ENCODE data around the gene BSG. TPM values are rescaled to one million over a fixed set of nuclear protein-coding genes. Genes with fewer than 3 reads are reported as not detected.
"Not testable (repeated sequence)": the region's sequence is repeated elsewhere in the genome, so short reads cannot be mapped to it uniquely, and the experiment has no call there.

BSG gene
- total and polyA plus RNA-seq, 9 of the 15 experiments (the other 6 are each of a cell fraction or from before 2014, with no cell fraction given), result 4.6 to 495 (median 187) TPM

GRCh38 chr19:605061-605971, 32.9 kb downstream of the BSG start (continued):
- TF ChIP-seq THAP12 (CRISPR knock-in tag; IDR thresholded peaks at IDR 0.05) (peak; percentile 98), FOSL1 (tag; conservative IDR thresholded peaks at IDR 0.05) (peak; percentile 78), MAFG (tag; conservative IDR thresholded peaks at IDR 0.05) (peak; percentile 57), ZNF263 (CRISPR knock-in tag; IDR thresholded peaks at IDR 0.05; ENCODE audit: borderline replicate concordance) (peak; percentile 27; the same call in 1 of the 2 replicates), ZNF740 (tag; IDR thresholded peaks at IDR 0.05) (peak in 1 of 2 experiments; percentile 67; a peak in 1 of 4 replicates), ELF2 (CRISPR knock-in tag; IDR thresholded peaks at IDR 0.05) (peak; percentile 57; the same call in 1 of the 2 replicates), ZNF589 (CRISPR knock-in tag; IDR thresholded peaks at IDR 0.05; ENCODE audit: low read depth) (peak; percentile 73; the same call in 1 of the 2 replicates), POLR2B (IDR thresholded peaks at IDR 0.05; ENCODE audit: low read depth, partially characterized antibody) (peak; percentile 29), POU5F1 (IDR thresholded peaks at IDR 0.05; ENCODE audit: borderline replicate concordance, low read depth, low read length, partially characterized antibody) (peak; percentile 16), PHF8 (IDR thresholded peaks at IDR 0.05; ENCODE audit: borderline replicate concordance, low read length) (peak; percentile 70; the same call in 1 of the 2 replicates), L3MBTL2 (IDR thresholded peaks at IDR 0.05) (peak; percentile 19; the same call in 1 of the 2 replicates), PML (IDR thresholded peaks at IDR 0.05; ENCODE audit: low read length) (peak; percentile 50; the same call in 1 of the 2 replicates), PHF20 (IDR thresholded peaks at IDR 0.05; ENCODE audit: partially characterized antibody) (peak; percentile 16), SP2 (IDR thresholded peaks at IDR 0.05; ENCODE audit: extremely low read depth, low read depth, low read length, poor library complexity, severe bottlenecking) (peak; percentile 89), RB1 (IDR thresholded peaks at IDR 0.05; ENCODE audit: low read depth) (peak; percentile 81), ADNP (tag; IDR thresholded peaks at IDR 0.05) (peak; percentile 86), ZNF165 (CRISPR knock-in tag; IDR thresholded peaks at IDR 0.05; ENCODE audit: borderline replicate concordance) (peak; percentile 22; the same call in 1 of the 2 replicates), MAZ (CRISPR knock-in tag; conservative IDR thresholded peaks at IDR 0.05 in 1 of 2, IDR thresholded peaks at IDR 0.05 in 1 of 2) (peak in 1 of 2 experiments; percentile 90; a peak in 3 of 4 replicates), ZNF644 (tag; IDR thresholded peaks at IDR 0.05; ENCODE audit: low read depth) (peak; percentile 79; the same call in 1 of the 2 replicates), CREB3L1 (IDR thresholded peaks at IDR 0.05; ENCODE audit: borderline replicate concordance, low read depth) (peak; percentile 38; the same call in 1 of the 2 replicates), ZBTB7A (IDR thresholded peaks at IDR 0.05; ENCODE audit: borderline replicate concordance, control insufficient read depth, low read depth, low read length) (peak; percentile 90)
- TF ChIP-seq ZNF740 (CRISPR knock-in tag; IDR thresholded peaks at IDR 0.05), result not testable (repeated sequence)
